KG1 (cell line): ENCODE measurements around the gene EDRF1.

Experiments
- DNase-seq: peaks from one replicate; lab custom pipeline; 2025; lab: John Stamatoyannopoulos, UW

Gene EDRF1

GRCh38 chr10:125795128-125795527 is 75.6 kb downstream of the EDRF1 start:
- no peak for DNase-seq

DNA sequence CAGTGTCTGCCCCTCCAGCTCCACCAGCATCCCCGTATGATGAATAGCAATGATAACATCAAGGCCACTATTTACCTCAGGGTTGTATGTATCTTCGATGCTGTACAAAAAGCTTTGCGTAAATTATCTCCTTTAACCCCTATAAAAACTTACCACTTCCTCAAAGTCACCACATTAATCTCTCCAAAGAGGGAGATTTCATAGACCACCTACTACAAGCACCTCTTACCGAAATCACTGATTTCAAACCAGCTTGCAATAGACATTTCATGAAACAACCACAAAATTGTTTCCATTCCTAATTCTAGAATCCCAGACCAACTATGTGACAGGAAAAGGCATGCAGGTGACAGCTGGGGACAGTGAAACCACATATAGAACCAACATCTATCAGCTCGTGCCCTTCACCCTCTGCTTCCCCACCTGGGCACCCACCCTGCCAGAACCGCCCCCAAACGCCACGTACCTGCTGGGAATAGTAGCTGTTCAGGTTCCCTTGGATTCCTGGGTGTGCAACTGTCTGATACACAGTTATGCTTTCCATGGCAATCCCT is 76.2 kb downstream of the EDRF1 start:
- no peak for DNase-seq

- DNase-seq: no peak
Measured at GRCh38 chr10:125797424-125797823, 77.9 kb downstream of the EDRF1 start.

DNA sequence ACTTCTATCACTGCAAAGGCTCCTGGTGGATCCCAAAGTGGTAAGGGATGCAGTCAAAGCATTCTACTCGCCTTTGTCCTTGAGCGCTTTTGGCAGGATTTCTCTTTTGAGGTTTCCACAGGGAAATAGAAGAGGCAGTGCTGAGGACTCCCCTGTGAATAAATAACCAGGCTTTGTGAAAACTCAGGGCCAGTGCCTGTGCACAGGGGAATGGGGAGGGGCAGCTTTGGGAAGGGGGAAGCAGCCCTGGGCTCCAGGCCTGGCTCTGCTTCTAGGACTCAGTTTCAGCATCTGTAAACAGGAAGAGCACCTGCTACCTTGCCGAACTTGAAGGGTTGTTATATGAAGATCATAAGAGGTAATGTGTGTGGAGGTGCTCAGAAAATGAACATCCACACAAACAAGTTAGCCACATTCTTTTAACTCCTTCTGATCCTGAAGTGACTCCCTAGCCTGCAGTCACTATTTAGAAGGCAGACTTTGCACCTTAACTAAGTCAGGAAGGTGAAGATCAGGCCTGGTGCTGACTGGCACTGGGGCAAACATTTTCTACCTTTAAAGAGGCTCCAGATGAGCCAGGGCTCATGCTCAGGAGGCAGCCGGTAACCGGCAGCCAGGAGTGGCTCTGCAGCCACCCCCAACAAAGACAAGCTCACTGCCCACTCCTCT is 78.6 kb downstream of the EDRF1 start:
- no peak for DNase-seq

- DNase-seq: no peak
Measured at GRCh38 chr10:125799451-125800182, 80.1 kb downstream of the EDRF1 start.

DNA sequence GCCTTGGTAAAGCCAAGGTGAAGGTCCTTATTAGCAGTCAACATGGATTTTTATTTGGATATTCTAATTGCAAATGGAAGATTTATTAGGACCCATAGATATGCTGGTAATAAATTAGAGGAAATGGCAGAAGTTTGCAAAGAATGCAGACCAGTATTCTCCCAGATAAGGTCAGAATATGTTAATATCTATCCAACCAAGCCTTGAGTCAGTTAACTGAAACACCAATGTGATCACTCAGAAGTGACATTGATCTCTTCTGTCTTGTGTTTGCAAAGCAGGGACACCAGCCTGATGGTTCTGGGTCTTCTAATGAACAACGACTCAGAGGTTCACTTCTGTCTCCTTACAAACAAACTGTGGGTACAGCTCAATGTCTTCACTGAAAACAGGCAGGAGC is 82.1 kb downstream of the EDRF1 start:
- DNase-seq: no peak

DNA sequence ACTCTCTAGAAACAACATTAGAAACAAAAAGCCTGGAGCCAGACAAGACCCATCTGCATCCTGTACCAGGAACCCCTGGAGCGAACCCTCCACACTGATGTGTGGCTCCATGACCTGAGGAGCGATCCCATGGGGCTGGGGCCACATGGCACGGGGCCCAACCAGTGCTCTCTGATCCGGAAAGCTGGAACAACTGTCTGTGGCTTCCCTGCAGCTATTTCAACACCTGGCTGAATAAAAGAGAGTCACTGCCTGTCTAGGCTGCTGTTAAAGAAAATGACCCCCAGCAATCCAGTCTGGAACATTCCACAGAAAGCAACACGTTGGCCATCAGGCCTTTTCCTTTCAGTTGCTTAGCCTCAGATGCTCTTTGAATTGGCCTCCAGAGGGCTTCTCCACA is 82.6 kb downstream of the EDRF1 start:
- DNase-seq: no peak

- no peak for DNase-seq
Measured at GRCh38 chr10:125802739-125803138, 83.2 kb downstream of the EDRF1 start.

DNA sequence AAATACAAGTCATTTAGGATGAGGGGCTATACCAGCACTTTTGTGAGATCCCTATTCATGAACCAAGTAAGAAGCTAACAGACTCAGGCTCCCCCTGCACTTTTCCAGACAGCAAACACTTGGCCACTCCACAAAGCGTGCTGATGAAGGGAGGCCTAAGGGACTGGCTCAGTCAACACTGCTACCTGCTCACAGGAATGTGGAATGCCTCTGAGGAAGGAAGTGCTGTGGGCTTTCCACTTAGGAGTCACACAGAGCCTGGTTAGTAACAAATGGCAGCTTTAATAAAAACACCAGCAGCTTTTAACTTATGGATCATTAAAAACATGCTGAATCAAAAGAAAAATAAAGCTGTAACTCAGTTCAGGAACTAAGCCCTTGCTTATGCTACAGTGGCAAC is 88.5 kb downstream of the EDRF1 start:
- no peak for DNase-seq

DNA sequence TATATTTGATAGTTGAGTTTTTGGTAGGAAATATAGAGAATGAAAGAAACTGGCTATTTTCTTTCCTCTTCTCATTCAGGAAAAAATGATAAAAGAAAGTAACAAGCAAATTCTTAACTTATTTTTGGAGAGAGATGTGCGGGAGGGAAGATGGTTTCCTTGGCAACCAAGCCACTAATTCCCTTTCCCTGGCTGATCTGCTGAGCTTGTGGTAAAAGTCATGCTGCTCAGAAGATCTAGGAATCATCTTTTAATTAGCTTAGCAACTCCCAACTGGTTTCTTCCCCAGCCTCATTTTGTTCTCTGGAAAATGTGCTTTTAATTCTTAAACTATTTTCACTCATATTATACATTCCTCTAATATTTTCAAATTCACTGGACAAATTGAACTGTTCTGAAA is 91.7 kb downstream of the EDRF1 start:
- DNase-seq: no peak

DNA sequence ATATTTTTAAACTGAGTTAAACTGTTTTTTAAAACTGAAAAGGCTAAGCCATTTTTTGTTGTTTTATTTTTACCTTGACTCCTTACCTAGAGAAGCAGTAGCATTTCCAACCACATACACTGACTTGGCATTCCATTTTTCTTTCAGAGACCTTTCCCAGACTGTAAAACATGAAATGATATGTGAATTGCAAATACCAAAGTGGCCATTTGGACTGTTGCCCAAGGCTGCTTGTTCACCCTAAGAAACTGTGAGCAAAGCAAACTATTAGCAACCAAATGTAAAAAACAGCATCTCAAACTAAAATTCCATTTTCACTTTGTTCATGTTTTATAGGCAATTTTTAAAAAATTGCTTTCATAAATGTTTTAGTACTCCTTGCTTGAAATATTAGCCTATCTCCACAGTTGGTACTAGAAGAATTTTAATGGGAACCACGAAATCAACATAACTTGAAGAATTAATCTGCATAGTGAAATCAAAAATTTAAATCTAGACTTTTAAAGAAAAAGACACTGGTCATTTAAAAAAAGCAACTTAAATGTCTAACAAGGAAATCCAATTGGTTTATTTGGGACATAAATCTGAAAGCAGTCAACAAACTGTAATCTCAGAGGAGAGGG is 92.7 kb downstream of the EDRF1 start:
- no peak for DNase-seq
